Keratinocyte (primary cell): Measurements from ENCODE around the gene CTIF. TPM values are rescaled to one million over a fixed set of nuclear protein-coding genes. Genes with fewer than 3 reads are reported as not detected.

Experiments
- DNase-seq: peaks from one replicate; pipeline ENCODE4 v3.0.0-alpha.2; 2011; ENCODE audit warnings: low read depth, missing footprints, low spot score
- FAIRE-seq: peaks from 2 replicates; lab custom pipeline; 2011; peaks lifted over from hg19 to GRCh38; lab: Jason Lieb, UNC
- H2AFZ ChIP-seq: 2 replicates; pipeline ENCODE4 v1.6.0; 2012; ENCODE audit warnings: low read length, control low read depth, inconsistent platforms; ENCODE audit not compliant: control insufficient read depth
- H3K27ac ChIP-seq: 2 replicates; pipeline ENCODE4 v1.5.1; 2011; ENCODE audit warnings: low read length; ENCODE audit not compliant: control insufficient read depth, insufficient read depth
- H3K27me3 ChIP-seq: 3 replicates; pipeline ENCODE4 v1.6.0; 2011; ENCODE audit warnings: low read length; ENCODE audit not compliant: control insufficient read depth, insufficient read depth; ENCODE audit errors: extremely low read depth
- H3K36me3 ChIP-seq, 2 experiments: 2 replicates in 1 of 2; 3 replicates in 1 of 2; pipeline ENCODE4 v1.5.1; 2011; ENCODE audit warnings: low read length in 2 of 2, mild to moderate bottlenecking in 1 of 2; ENCODE audit not compliant: control insufficient read depth in 2 of 2, insufficient read depth in 2 of 2; ENCODE audit errors: extremely low read depth in 1 of 2
- H3K4me1 ChIP-seq: 3 replicates; pipeline ENCODE4 v1.5.1; 2011; ENCODE audit warnings: low read length; ENCODE audit not compliant: control insufficient read depth, insufficient read depth; ENCODE audit errors: extremely low read depth
- H3K4me2 ChIP-seq: 3 replicates; pipeline ENCODE4 v1.6.0; 2011; ENCODE audit warnings: low read depth, low read length; ENCODE audit not compliant: control insufficient read depth, insufficient read depth; ENCODE audit errors: extremely low read depth
- H3K4me3 ChIP-seq, 3 experiments: fragments of 200-600 bp in 1 of 3; sonication (generic) in 1 of 3; 2 replicates in 2 of 3; 3 replicates in 1 of 3; pipeline ENCODE4 v1.5.1; 2011 to 2016; ENCODE audit warnings: low read length in 3 of 3, mild to moderate bottlenecking in 3 of 3, control low read depth in 2 of 3, inconsistent platforms in 1 of 3, low read depth in 1 of 3, mixed read lengths in 1 of 3, mixed run types in 1 of 3, moderate library complexity in 1 of 3; ENCODE audit not compliant: control insufficient read depth in 2 of 3, insufficient read depth in 2 of 3; ENCODE audit errors: extremely low read depth in 1 of 3
- H3K79me2 ChIP-seq: 2 replicates; pipeline ENCODE4 v1.6.0; 2012; ENCODE audit warnings: low read length; ENCODE audit not compliant: control insufficient read depth, insufficient read depth
- H3K9ac ChIP-seq: 3 replicates; pipeline ENCODE4 v1.6.0; 2011; ENCODE audit warnings: low read length; ENCODE audit not compliant: control insufficient read depth, insufficient read depth; ENCODE audit errors: extremely low read depth
- H3K9me1 ChIP-seq: 3 replicates; pipeline ENCODE4 v1.6.0; 2011; ENCODE audit warnings: low read length; ENCODE audit not compliant: control insufficient read depth, insufficient read depth; ENCODE audit errors: extremely low read depth
- H3K9me3 ChIP-seq: 2 replicates; pipeline ENCODE4 v1.5.1; 2012; ENCODE audit warnings: low read depth, low read length; ENCODE audit not compliant: control insufficient read depth
- H4K20me1 ChIP-seq: 3 replicates; pipeline ENCODE4 v1.6.0; 2011; ENCODE audit warnings: low read length; ENCODE audit not compliant: control insufficient read depth, insufficient read depth; ENCODE audit errors: extremely low read depth
- EZH2 ChIP-seq: IDR thresholded peaks from one replicate; pipeline ENCODE4 v1.6.1; 2012; ENCODE audit warnings: inconsistent platforms, mild to moderate bottlenecking, low read length, moderate library complexity
- dilution Hi-C: fragments of 300-500 bp; cut with MboI; formaldehyde crosslinking; loops from one replicate; pipeline ENCODE4 v1.7.0; 2020; ENCODE audit warnings: low sequenced_read_pairs; ENCODE audit not compliant: extremely low pct_ligation_motif_present
- polyA plus RNA-seq, 5 experiments: library from polyadenylated mRNA; depleted of rRNA in 3 of 5; stranded (reverse) in 3 of 5; stranded (forward) in 1 of 5; unstranded in 1 of 5; fragments of >200 nt; gene quantifications; 1 replicate in 1 of 5; 2 replicates in 3 of 5; 3 replicates in 1 of 5; pipeline versions ENCODE4 v1.2.1 to v1.2.3, GENCODE V29; 2011 to 2012; ENCODE audit warnings: missing spikeins in 2 of 5, low read depth in 1 of 5, low replicate concordance in 1 of 5
- TF ChIP-seq, protein P1 (sequence below), 3 experiments: IDR thresholded peaks in 1 of 3; conservative IDR thresholded peaks in 1 of 3; optimal IDR thresholded peaks in 1 of 3; 2 replicates in 2 of 3; 3 replicates in 1 of 3; pipeline versions ENCODE3 to v1.5.1; 2011; ENCODE audit warnings: low read length in 3 of 3, mild to moderate bottlenecking in 3 of 3, moderate library complexity in 2 of 3, control low read depth in 1 of 3, inconsistent platforms in 1 of 3; ENCODE audit not compliant: insufficient read depth in 2 of 3; ENCODE audit errors: extremely low read depth in 1 of 3

CTIF gene
- polyA plus RNA-seq, 1 donor (not counting 4 experiments of a cell fraction or from before 2014, with no cell fraction given), result 15.0 TPM

DNA sequence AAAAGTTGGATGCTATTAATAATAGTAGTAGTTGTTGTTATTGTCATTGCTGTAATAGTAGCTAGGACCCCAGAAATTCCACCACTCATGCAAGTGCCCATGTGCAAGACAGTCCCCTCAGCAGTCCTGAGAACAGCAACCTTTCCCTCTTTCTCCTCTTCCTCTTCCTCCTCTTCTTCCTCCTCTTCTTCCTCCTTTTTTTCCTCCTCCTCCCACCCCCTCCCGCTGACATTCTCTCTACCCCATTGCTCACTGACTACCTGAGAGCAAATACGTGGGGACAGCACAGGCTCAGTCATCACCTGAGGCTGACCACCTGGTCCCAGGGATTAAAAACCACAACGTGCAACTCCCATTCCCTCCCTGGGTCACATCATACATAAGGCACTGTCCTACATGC is 370.1 kb downstream of the CTIF start:
- no peak for DNase-seq

DNA sequence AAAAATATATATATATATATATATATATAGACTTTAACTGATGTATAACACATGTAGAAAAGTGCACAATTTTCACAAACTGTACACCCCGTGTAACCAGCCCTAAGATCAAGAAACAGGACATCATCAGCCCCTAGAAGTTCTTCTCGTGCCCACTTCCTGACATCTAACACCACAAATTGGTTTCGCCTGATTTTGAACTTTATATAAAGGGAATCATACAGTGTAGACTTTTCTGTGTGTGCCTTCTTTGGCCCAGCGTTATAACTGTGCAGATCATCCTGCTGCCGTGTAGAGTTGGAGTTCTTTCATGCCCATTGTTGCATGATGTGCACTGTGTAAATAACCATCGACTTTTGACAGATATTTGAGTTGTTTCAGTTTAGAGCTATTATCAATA is 370.9 kb downstream of the CTIF start:
- Histone ChIP-seq H3K9me1 (no peaks in the 10 kb centered on the region), H4K20me1 (no peaks in the 10 kb centered on the region), H3K4me1 (no peaks in the 10 kb centered on the region), H3K9ac (no peak overlapping the region), H3K79me2 (no peaks in the 10 kb centered on the region), H3K4me2 (no peak overlapping the region), H2AFZ (no peak overlapping the region), H3K9me3 (no peaks in the 10 kb centered on the region), H3K36me3 (no peaks in the 10 kb centered on the region), H3K27ac (no peak overlapping the region), H3K27me3 (no peaks in the 10 kb centered on the region), H3K4me3 (no peak overlapping the region)
- DNase-seq (no peak), FAIRE-seq (no peak)
- dilution Hi-C loops, result no loop called here
- TF ChIP-seq EZH2, result no peak
- TF ChIP-seq, protein P1, sequence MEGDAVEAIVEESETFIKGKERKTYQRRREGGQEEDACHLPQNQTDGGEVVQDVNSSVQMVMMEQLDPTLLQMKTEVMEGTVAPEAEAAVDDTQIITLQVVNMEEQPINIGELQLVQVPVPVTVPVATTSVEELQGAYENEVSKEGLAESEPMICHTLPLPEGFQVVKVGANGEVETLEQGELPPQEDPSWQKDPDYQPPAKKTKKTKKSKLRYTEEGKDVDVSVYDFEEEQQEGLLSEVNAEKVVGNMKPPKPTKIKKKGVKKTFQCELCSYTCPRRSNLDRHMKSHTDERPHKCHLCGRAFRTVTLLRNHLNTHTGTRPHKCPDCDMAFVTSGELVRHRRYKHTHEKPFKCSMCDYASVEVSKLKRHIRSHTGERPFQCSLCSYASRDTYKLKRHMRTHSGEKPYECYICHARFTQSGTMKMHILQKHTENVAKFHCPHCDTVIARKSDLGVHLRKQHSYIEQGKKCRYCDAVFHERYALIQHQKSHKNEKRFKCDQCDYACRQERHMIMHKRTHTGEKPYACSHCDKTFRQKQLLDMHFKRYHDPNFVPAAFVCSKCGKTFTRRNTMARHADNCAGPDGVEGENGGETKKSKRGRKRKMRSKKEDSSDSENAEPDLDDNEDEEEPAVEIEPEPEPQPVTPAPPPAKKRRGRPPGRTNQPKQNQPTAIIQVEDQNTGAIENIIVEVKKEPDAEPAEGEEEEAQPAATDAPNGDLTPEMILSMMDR (optimal IDR thresholded peaks at IDR 0.05 in 1 of 3, IDR thresholded peaks at IDR 0.05 in 1 of 3, conservative IDR thresholded peaks at IDR 0.05 in 1 of 3; ENCODE audit: extremely low read depth in 1 of 3, insufficient read depth in 2 of 3, low read length in 3 of 3), result no peak

More for the DNA sequence above, 370.1 kb downstream of the CTIF start:
- Histone ChIP-seq H3K79me2 (no peaks in the 10 kb centered on the region), H3K27me3 (no peaks in the 10 kb centered on the region), H3K9me1 (no peaks in the 10 kb centered on the region), H2AFZ (no peak overlapping the region), H3K9me3 (peaks cover 4% of the 10 kb centered on the region), H3K36me3 (no peaks in the 10 kb centered on the region), H3K27ac (no peak overlapping the region), H3K4me1 (no peaks in the 10 kb centered on the region), H3K4me2 (no peak overlapping the region), H3K4me3 (no peak overlapping the region), H4K20me1 (no peaks in the 10 kb centered on the region), H3K9ac (no peak overlapping the region)
- dilution Hi-C loops, result no loop called here
- no peak for TF ChIP-seq EZH2
- TF ChIP-seq, protein P1 (optimal IDR thresholded peaks at IDR 0.05 in 1 of 3, IDR thresholded peaks at IDR 0.05 in 1 of 3, conservative IDR thresholded peaks at IDR 0.05 in 1 of 3; ENCODE audit: extremely low read depth in 1 of 3, insufficient read depth in 2 of 3, low read length in 3 of 3), result no peak
- FAIRE-seq, result no peak
